ENCODE results near the gene TBC1D5. TPM values are rescaled to one million over a fixed set of nuclear protein-coding genes. Genes with fewer than 3 reads are reported as not detected.

The TBC1D5 gene
- total RNA-seq, 2 donors from 2014 or later = 68.8 to 77.7 TPM

DNA sequence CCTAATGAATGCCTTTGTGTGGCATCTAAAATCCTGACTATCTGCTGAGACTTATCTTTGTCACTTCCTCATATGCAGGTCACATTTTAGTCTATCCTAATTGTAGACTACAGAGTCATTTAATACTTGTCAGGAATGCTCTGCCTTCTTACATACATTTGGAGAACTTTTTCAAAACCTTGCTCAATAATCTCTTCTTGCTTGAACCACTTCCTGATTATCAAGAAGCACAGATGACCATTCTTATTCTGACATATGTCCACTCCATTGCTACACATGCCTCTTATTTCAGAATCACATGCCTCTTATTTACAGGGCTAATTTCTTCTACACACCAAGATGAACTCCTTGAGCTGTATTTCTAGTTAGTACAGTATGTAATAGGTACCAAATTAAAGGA, 400.3 kb downstream of the TBC1D5 start:
- DNase-seq = no peak
- no peaks in the 10 kb centered on the region for H3K4me1 ChIP-seq (ENCODE audit: control insufficient read depth, insufficient read depth, low read length)
- no peak overlapping the region for H3K27ac Mint-ChIP-seq
- H3K27me3 Mint-ChIP-seq (ENCODE audit: insufficient read depth) = no peaks in the 10 kb centered on the region
- no peaks in the 10 kb centered on the region for H3K4me1 Mint-ChIP-seq
- H3K4me3 Mint-ChIP-seq = no peak overlapping the region
- no peak overlapping the region for H3K4me3 ChIP-seq (ENCODE audit: low read length)
- no peaks in the 10 kb centered on the region for H3K9me3 ChIP-seq (ENCODE audit: control insufficient read depth, low read length)
- no peak overlapping the region for H3K27ac ChIP-seq (ENCODE audit: low read depth, low read length)
- H3K27me3 ChIP-seq (ENCODE audit: control insufficient read depth, insufficient read depth, low read length, poor library complexity, severe bottlenecking) = no peaks in the 10 kb centered on the region
- H3K9me3 Mint-ChIP-seq = peaks cover 2% of the 10 kb centered on the region
- no peak for TF ChIP-seq CTCF (conservative IDR thresholded peaks at IDR 0.05)
- no peaks in the 10 kb centered on the region for H3K36me3 ChIP-seq (ENCODE audit: control insufficient read depth, insufficient read depth, low read length)
- no peaks in the 10 kb centered on the region for H3K36me3 Mint-ChIP-seq (ENCODE audit: low read depth)
- H3K9ac ChIP-seq (ENCODE audit: extremely low read depth, low read length, poor library complexity, severe bottlenecking) = no peak overlapping the region

GRCh38 chr3:17340693-17341092, 401.7 kb downstream of the TBC1D5 start:
- H3K27me3 Mint-ChIP-seq (ENCODE audit: insufficient read depth) = no peaks in the 10 kb centered on the region
- no peaks in the 10 kb centered on the region for H3K4me1 Mint-ChIP-seq
- 100% methylated on average over 1 to 2 of the region's 2 CpGs for WGBS, 2 experiments (ENCODE audit: insufficient coverage in 1 of 2, insufficient read length in 1 of 2)
- H3K27ac Mint-ChIP-seq = no peak overlapping the region
- Histone ChIP-seq H3K27ac (ENCODE audit: low read depth, low read length) (no peak overlapping the region), H3K9ac (ENCODE audit: extremely low read depth, low read length, poor library complexity, severe bottlenecking) (no peak overlapping the region), H3K36me3 (ENCODE audit: control insufficient read depth, insufficient read depth, low read length) (no peaks in the 10 kb centered on the region), H3K27me3 (ENCODE audit: control insufficient read depth, insufficient read depth, low read length, poor library complexity, severe bottlenecking) (no peaks in the 10 kb centered on the region), H3K9me3 (ENCODE audit: control insufficient read depth, low read length) (no peaks in the 10 kb centered on the region), H3K4me3 (ENCODE audit: low read length) (no peak overlapping the region), H3K4me1 (ENCODE audit: control insufficient read depth, insufficient read depth, low read length) (no peaks in the 10 kb centered on the region)
- peaks cover 2% of the 10 kb centered on the region for H3K9me3 Mint-ChIP-seq
- no peak for DNase-seq
- peaks cover 2% of the 10 kb centered on the region for H3K36me3 Mint-ChIP-seq (ENCODE audit: low read depth)
- H3K4me3 Mint-ChIP-seq = no peak overlapping the region
- TF ChIP-seq CTCF (conservative IDR thresholded peaks at IDR 0.05) = no peak

- Mint-ChIP-seq H3K4me3 (no peak overlapping the region), H3K36me3 (ENCODE audit: low read depth) (peaks cover 2% of the 10 kb centered on the region), H3K9me3 (no peaks in the 10 kb centered on the region), H3K27ac (no peak overlapping the region), H3K27me3 (ENCODE audit: insufficient read depth) (no peaks in the 10 kb centered on the region), H3K4me1 (no peaks in the 10 kb centered on the region)
- Histone ChIP-seq H3K27me3 (ENCODE audit: control insufficient read depth, insufficient read depth, low read length, poor library complexity, severe bottlenecking) (no peaks in the 10 kb centered on the region), H3K27ac (ENCODE audit: low read depth, low read length) (no peak overlapping the region), H3K36me3 (ENCODE audit: control insufficient read depth, insufficient read depth, low read length) (no peaks in the 10 kb centered on the region), H3K9ac (ENCODE audit: extremely low read depth, low read length, poor library complexity, severe bottlenecking) (no peak overlapping the region), H3K4me1 (ENCODE audit: control insufficient read depth, insufficient read depth, low read length) (no peaks in the 10 kb centered on the region), H3K9me3 (ENCODE audit: control insufficient read depth, low read length) (no peaks in the 10 kb centered on the region), H3K4me3 (ENCODE audit: low read length) (no peak overlapping the region)
- DNase-seq = no peak
- WGBS, 2 experiments (ENCODE audit: insufficient coverage in 1 of 2, insufficient read length in 1 of 2) = 100% methylated on average over 1 of the region's 1 CpG; no CpG with 5 or more reads in 1 of the 2 experiments
- TF ChIP-seq CTCF (conservative IDR thresholded peaks at IDR 0.05) = no peak
These were observed 402.2 kb downstream of the TBC1D5 start for GRCh38 chr3:17340261-17340660.
